Central memory CD8-positive, alpha-beta T cell (primary cell): ENCODE data around the gene SH2D1B.
"Not testable (repeated sequence)": the region's sequence is repeated elsewhere in the genome, so short reads cannot be mapped to it uniquely, and the experiment has no call there.

Experiments
- ATAC-seq: fragments of 150-1000 bp; cut with Tn5 transposase; replicated peaks from 2 replicates; pipeline ENCODE4 v1.10.0; 2022; ENCODE audit warnings: mild to moderate bottlenecking, moderate FRiP score, moderate number of reproducible peaks; ENCODE audit not compliant: poor library complexity, severe bottlenecking; ENCODE audit errors: extremely low read depth
- DNase-seq, 2 donors: peaks; one replicate each; pipeline ENCODE4 v3.0.0; 2021; ENCODE audit warnings: low spot score in 2 of 2
- H3K27ac Mint-ChIP-seq: one replicate; pipeline ENCODE4 v1.8.0; 2022; ENCODE audit warnings: low read depth, mild to moderate bottlenecking, moderate library complexity, mixed read lengths
- H3K27me3 Mint-ChIP-seq: one replicate; pipeline ENCODE4 v1.8.0; 2022; ENCODE audit warnings: mixed read lengths
- H3K36me3 Mint-ChIP-seq: one replicate; pipeline ENCODE4 v1.8.0; 2022; ENCODE audit warnings: mild to moderate bottlenecking, moderate library complexity, mixed read lengths; ENCODE audit not compliant: insufficient read depth
- H3K4me1 Mint-ChIP-seq: one replicate; pipeline ENCODE4 v1.8.0; 2022; ENCODE audit warnings: mixed read lengths
- H3K4me3 Mint-ChIP-seq: one replicate; pipeline ENCODE4 v1.8.0; 2022; ENCODE audit warnings: mild to moderate bottlenecking, moderate library complexity, mixed read lengths
- H3K9me3 Mint-ChIP-seq: one replicate; pipeline ENCODE4 v1.8.0; 2022; ENCODE audit warnings: mixed read lengths

Gene SH2D1B

DNA sequence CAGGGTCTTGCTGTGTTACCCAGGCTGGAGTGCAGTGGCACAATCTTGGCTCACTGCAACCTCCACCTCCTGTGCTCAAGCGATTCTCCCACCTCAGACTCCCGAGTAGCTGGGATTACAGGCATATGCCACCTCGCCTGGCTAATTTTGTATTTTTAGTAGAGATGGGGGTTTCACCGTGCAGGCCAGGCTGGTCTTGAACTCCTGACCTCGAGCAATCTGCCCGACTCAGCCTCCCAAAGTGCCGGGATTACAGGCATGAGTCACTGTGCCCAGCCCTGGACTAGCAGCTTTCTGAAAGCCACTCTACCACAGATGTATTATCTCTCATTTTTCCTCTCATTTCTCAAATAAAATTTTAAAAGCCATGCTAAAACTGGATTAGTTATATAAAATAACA, 6.6 kb upstream of the SH2D1B start:
- DNase-seq, H3K27ac Mint-ChIP-seq, H3K4me3 Mint-ChIP-seq: not testable (repeated sequence)

DNA sequence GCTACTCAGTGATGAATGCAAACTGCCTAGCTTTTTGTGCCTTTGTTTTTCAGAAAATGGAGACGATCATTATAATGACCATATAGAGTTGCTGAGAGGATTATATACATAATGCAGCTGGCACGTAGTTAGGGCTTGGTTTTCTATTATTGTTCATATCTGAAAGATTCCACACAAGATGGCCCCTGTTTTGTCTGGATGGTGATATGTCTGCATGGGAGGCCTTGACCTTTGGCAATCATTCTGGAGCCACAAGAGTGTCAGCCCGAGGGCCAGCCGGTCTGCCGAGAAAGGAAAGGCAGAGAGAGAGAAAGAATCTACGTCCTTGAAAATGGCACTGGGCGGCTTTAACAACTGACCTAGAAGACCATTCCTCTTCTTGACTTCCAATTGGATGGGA, 5.7 kb upstream of the SH2D1B start:
- no peak overlapping the region for H3K4me3 Mint-ChIP-seq
- H3K27me3 Mint-ChIP-seq, result peaks cover 75% of the 10 kb centered on the region
- no peak overlapping the region for H3K27ac Mint-ChIP-seq
- H3K9me3 Mint-ChIP-seq, result no peaks in the 10 kb centered on the region
- no peaks in the 10 kb centered on the region for H3K4me1 Mint-ChIP-seq
- no peaks in the 10 kb centered on the region for H3K36me3 Mint-ChIP-seq
- no peak for DNase-seq
- ATAC-seq, result no peak

More for the DNA sequence above, 6.6 kb upstream of the SH2D1B start:
- not testable (repeated sequence) for H3K36me3 Mint-ChIP-seq, ATAC-seq, H3K4me1 Mint-ChIP-seq, H3K9me3 Mint-ChIP-seq
- H3K27me3 Mint-ChIP-seq, result peaks cover 78% of the 10 kb centered on the region

GRCh38 chr1:162416909-162417308, 5.0 kb upstream of the SH2D1B start:
- H3K36me3 Mint-ChIP-seq, result no peaks in the 10 kb centered on the region
- H3K4me3 Mint-ChIP-seq, result no peak overlapping the region
- no peak for DNase-seq
- no peaks in the 10 kb centered on the region for H3K4me1 Mint-ChIP-seq
- no peak for ATAC-seq
- no peaks in the 10 kb centered on the region for H3K9me3 Mint-ChIP-seq
- H3K27ac Mint-ChIP-seq, result no peak overlapping the region
- H3K27me3 Mint-ChIP-seq, result peaks cover 75% of the 10 kb centered on the region

- Mint-ChIP-seq H3K27me3 (peaks cover 75% of the 10 kb centered on the region), H3K4me3 (no peak overlapping the region), H3K4me1 (no peaks in the 10 kb centered on the region), H3K9me3 (no peaks in the 10 kb centered on the region), H3K27ac (no peak overlapping the region), H3K36me3 (no peaks in the 10 kb centered on the region)
- no peak for DNase-seq
- no peak for ATAC-seq
Measured at GRCh38 chr1:162416215-162416614, 4.3 kb upstream of the SH2D1B start.

DNA sequence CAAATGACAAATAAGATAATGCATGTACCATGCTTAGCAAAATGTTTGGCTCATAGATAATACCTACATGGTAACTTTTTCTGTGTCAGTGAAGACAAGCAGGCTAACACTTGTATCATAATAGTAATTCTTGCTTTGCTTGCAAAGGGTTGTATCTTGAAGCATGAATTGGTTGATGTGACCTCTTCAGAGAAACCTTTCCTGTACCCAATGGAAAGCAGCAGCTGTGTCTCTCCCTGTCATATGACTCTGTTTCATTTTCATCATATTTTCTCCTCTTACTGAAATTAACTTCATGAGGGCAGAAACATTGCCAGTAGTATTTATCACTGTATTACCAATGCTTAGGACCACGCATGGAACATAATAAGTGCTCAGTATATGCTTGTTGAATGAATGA, 4.4 kb downstream of the SH2D1B start:
- H3K4me3 Mint-ChIP-seq, result no peak overlapping the region
- H3K9me3 Mint-ChIP-seq, result no peaks in the 10 kb centered on the region
- H3K36me3 Mint-ChIP-seq, result no peaks in the 10 kb centered on the region
- no peak overlapping the region for H3K27ac Mint-ChIP-seq
- H3K27me3 Mint-ChIP-seq, result peaks cover 47% of the 10 kb centered on the region
- no peak for ATAC-seq
- no peak for DNase-seq
- H3K4me1 Mint-ChIP-seq, result no peaks in the 10 kb centered on the region

GRCh38 chr1:162406811-162407210, 5.1 kb downstream of the SH2D1B start:
- H3K4me3 Mint-ChIP-seq, result no peak overlapping the region
- H3K36me3 Mint-ChIP-seq, result no peaks in the 10 kb centered on the region
- H3K27ac Mint-ChIP-seq, result no peak overlapping the region
- H3K9me3 Mint-ChIP-seq, result no peaks in the 10 kb centered on the region
- peaks cover 44% of the 10 kb centered on the region for H3K27me3 Mint-ChIP-seq
- DNase-seq (no peak), ATAC-seq (no peak)
- no peaks in the 10 kb centered on the region for H3K4me1 Mint-ChIP-seq

DNA sequence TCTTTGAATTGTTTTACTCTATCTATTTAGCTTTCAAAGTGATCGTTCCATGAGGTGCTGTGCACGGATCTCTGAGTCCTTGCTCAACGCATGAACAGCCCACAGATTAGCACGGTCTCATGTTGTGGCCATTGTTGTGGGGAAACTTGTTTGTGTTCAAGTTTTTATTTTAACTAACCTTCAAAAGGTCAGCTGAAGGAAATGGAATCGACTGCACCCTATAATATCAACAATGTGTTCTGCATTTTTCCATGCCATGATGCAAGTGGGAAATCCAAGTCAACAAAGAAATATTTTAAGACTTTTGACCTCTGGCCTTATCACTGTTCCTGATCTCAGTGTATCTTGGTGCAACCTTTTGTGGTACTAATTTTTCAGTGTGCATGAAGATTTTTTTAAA, 6.1 kb downstream of the SH2D1B start:
- H3K9me3 Mint-ChIP-seq, result no peaks in the 10 kb centered on the region
- peaks cover under 1% of the 10 kb centered on the region for H3K36me3 Mint-ChIP-seq
- peaks cover 42% of the 10 kb centered on the region for H3K27me3 Mint-ChIP-seq
- no peak overlapping the region for H3K4me3 Mint-ChIP-seq
- no peaks in the 10 kb centered on the region for H3K4me1 Mint-ChIP-seq
- DNase-seq (no peak), ATAC-seq (no peak)
- H3K27ac Mint-ChIP-seq, result no peak overlapping the region

- H3K4me1 Mint-ChIP-seq, result no peaks in the 10 kb centered on the region
- peaks cover 41% of the 10 kb centered on the region for H3K27me3 Mint-ChIP-seq
- H3K36me3 Mint-ChIP-seq, result peaks cover 1% of the 10 kb centered on the region
- DNase-seq, result no peak
- no peak for ATAC-seq
- H3K27ac Mint-ChIP-seq, result no peak overlapping the region
- no peaks in the 10 kb centered on the region for H3K9me3 Mint-ChIP-seq
- H3K4me3 Mint-ChIP-seq, result no peak overlapping the region
Measured at GRCh38 chr1:162404550-162405160, 7.3 kb downstream of the SH2D1B start.

DNA sequence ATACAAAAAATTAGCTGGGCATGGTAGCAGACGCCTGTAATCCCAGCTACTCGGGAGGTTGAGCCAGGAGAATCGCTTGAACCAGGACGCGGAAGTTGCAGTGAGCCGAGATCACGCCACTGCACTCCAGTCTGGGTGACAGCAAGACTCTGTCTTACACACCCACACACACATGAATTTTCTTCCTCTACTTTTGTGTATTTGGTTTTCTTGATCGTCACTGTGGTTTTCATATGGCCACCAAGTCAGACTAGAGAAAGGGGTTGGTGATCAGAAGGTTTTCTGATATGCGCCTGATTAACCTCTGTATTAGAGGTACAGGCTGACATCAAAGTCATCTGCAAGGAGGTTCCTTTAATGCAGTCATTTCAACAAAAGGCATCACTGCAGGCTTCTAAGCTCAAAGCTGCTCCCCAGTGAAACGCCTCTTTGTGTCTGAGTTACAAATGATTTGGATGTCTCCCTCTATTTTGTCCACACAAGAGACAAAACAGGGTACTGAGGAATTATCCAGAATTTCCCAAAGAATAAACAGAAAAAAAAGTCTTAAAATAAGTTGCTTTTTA, 11.1 kb downstream of the SH2D1B start:
- DNase-seq (no peak), ATAC-seq (no peak)
- Mint-ChIP-seq H3K9me3 (no peaks in the 10 kb centered on the region), H3K36me3 (peaks cover 1% of the 10 kb centered on the region), H3K4me3 (no peak overlapping the region), H3K27me3 (peaks cover 69% of the 10 kb centered on the region), H3K27ac (no peak overlapping the region), H3K4me1 (no peaks in the 10 kb centered on the region)

DNA sequence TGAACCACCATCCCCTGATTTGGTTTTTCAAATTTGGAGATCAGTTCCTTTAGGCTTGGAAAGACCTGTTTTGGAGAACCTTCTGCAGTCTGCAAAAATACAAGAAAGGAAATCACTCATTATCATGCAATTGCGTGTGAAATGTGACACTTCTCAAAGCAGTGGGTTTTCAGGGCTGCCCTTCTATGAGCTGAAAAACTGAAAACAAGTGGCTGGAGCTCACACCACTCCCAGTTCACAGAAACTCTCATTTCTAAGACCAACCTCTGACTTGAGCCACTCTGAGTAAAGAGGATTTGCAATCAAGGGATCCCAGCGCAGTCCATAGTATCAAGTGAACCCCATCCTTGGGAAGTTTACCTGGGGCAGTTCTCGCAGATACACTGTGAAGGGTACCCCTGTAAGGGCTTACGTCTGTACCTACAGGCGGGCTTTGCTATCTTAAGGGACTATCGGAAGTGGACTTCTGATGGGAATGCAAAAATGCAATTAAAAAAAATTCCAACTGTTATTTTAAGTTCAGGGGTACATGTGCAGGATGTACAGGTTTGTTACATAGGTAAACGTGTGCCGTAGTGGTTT, 12.8 kb downstream of the SH2D1B start:
- H3K27me3 Mint-ChIP-seq, result peaks cover 69% of the 10 kb centered on the region
- no peaks in the 10 kb centered on the region for H3K9me3 Mint-ChIP-seq
- no peak overlapping the region for H3K27ac Mint-ChIP-seq
- H3K4me3 Mint-ChIP-seq, result no peak overlapping the region
- no peak for DNase-seq
- ATAC-seq, result no peak
- peaks cover 1% of the 10 kb centered on the region for H3K36me3 Mint-ChIP-seq
- H3K4me1 Mint-ChIP-seq, result no peaks in the 10 kb centered on the region

GRCh38 chr1:162397943-162398560, 13.9 kb downstream of the SH2D1B start:
- peaks cover 66% of the 10 kb centered on the region for H3K27me3 Mint-ChIP-seq
- no peak for DNase-seq
- no peak overlapping the region for H3K4me3 Mint-ChIP-seq
- peaks cover 1% of the 10 kb centered on the region for H3K36me3 Mint-ChIP-seq
- no peaks in the 10 kb centered on the region for H3K9me3 Mint-ChIP-seq
- ATAC-seq, result no peak
- H3K27ac Mint-ChIP-seq, result no peak overlapping the region
- no peaks in the 10 kb centered on the region for H3K4me1 Mint-ChIP-seq

GRCh38 chr1:162397039-162397448, 14.9 kb downstream of the SH2D1B start:
- Mint-ChIP-seq H3K4me1 (peaks cover 2% of the 10 kb centered on the region), H3K27ac (no peak overlapping the region), H3K4me3 (no peak overlapping the region), H3K36me3 (peaks cover 1% of the 10 kb centered on the region), H3K9me3 (no peaks in the 10 kb centered on the region), H3K27me3 (peaks cover 67% of the 10 kb centered on the region)
- ATAC-seq (no peak), DNase-seq (no peak)
